Gastrocnemius medialis (tissue), 4 donors: ENCODE measurements around the gene CLEC4F.

Source experiments
- POLR2A ChIP-seq, 2 donors: fragments of 450-650 bp; IDR thresholded peaks; one replicate each; pipeline ENCODE4 v1.6.1; 2017; ENCODE audit warnings: antibody characterized with exemption in 2 of 2, mild to moderate bottlenecking in 2 of 2, moderate library complexity in 2 of 2
- TF ChIP-seq, protein P1 (sequence below), 5 experiments: fragments of 450-650 bp in 3 of 5; fragments of 200-600 bp in 2 of 5; sonication (generic) in 2 of 5; IDR thresholded peaks in 4 of 5; conservative IDR thresholded peaks in 1 of 5; 1 replicate in 4 of 5; 2 replicates in 1 of 5; pipeline ENCODE4 v1.5.1; 2016 to 2019; ENCODE audit warnings: antibody characterized with exemption in 5 of 5, mild to moderate bottlenecking in 3 of 5, moderate library complexity in 3 of 5

DNA sequence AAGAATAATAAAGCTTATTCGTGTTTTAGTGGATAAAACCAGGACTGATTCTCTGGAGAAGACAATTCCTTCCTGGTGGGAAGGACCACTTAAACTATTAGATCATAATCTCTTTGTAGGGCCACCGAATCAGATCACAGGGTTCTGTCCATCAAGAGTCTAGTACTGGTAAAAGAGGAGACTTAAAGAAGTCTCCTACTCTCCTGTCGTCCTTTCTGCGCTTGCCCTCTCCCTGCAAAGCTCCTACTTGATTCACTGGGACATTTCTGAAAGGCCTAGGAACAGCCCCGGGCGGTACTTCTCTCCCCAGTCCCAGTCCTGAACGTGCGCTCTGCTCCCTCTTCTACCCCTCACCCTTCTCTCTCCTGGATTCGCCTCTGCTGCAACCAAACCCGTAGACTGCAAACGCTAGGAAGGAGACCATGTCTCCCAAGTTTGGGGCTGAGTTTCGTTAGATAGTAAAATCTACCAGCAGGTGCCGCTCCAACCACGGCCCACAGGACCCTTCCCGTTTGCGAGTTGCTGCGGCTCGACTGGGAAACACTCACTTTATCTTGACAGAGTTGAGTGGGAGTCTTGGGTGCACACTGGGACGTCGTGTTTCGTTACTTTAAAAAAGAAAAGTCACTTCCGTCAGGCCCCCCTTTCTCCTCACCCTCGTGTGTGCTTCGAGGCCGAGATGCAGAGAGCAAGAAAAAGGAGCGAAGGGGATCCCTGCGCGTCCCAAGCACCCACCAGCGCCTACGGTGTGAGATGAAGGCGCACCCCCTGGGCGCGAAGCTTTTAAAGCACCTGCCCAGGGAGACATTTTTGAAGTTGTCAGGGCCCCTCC is 30.9 kb downstream of the CLEC4F start:
- TF ChIP-seq POLR2A (IDR thresholded peaks at IDR 0.05), result no peak
- TF ChIP-seq, protein P1, sequence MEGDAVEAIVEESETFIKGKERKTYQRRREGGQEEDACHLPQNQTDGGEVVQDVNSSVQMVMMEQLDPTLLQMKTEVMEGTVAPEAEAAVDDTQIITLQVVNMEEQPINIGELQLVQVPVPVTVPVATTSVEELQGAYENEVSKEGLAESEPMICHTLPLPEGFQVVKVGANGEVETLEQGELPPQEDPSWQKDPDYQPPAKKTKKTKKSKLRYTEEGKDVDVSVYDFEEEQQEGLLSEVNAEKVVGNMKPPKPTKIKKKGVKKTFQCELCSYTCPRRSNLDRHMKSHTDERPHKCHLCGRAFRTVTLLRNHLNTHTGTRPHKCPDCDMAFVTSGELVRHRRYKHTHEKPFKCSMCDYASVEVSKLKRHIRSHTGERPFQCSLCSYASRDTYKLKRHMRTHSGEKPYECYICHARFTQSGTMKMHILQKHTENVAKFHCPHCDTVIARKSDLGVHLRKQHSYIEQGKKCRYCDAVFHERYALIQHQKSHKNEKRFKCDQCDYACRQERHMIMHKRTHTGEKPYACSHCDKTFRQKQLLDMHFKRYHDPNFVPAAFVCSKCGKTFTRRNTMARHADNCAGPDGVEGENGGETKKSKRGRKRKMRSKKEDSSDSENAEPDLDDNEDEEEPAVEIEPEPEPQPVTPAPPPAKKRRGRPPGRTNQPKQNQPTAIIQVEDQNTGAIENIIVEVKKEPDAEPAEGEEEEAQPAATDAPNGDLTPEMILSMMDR (IDR thresholded peaks at IDR 0.05 in 4 of 5, conservative IDR thresholded peaks at IDR 0.05 in 1 of 5), result peak in 4 of 5 experiments; percentile 14 to 62 (median 31)
